Left renal cortex interstitium (tissue), 4 donors: ENCODE measurements around the gene OPCML. TPM values are rescaled to one million over a fixed set of nuclear protein-coding genes. Genes with fewer than 3 reads are reported as not detected.

ENCODE experiments used
- DNase-seq, 4 donors: peaks; one replicate each; pipeline ENCODE4 v3.0.0-alpha.2; 2013; ENCODE audit warnings: low read depth in 4 of 4, low spot score in 2 of 4, missing footprints in 1 of 4
- polyA plus RNA-seq, 4 donors: library from polyadenylated mRNA; unstranded; fragments of 120-200 nt; gene quantifications; one replicate each; pipeline ENCODE4 v1.2.1, GENCODE V29; 2013; ENCODE audit not compliant: insufficient read length in 4 of 4

Gene OPCML
- polyA plus RNA-seq, 4 donors, result 12.3 to 15.7 (median 14.3) TPM

DNA sequence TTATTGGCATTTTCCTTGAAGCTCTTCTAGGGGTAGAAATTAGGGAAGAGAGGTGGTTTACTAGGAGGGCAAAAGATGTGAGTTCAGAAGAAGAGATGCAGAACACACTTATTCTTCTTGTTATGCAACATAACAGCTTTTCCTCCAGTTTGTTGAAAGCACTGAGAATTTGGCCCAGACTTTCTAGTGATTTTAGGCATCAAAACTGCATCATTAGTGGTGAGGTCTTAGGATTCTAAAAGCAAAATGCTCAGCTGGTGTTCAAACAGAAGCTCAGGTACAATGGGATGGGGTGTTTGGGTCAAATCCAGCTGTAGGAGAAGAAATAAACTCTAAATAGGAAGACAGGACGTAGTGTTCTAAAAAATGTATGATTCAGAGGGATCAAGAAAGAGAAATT is 221.1 kb downstream of the OPCML start:
- DNase-seq, result no peak

DNA sequence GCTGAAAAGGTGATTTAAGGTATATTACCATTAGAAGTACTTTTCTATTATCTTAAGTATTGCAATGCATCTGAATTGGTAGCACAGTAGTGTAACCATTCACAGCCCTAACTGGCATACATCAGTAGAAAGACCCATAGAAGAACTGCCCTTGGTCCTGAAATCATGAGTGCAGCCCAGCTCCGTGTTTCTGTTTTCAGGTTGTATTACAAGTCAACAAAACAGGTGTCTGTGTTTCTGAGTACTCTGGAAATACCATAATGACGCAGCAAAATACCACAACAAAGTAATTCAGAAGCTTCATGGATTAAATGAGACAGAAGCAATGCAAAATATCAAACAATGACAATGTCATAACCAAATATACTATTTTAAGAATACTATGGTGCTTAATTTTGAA is 226.3 kb downstream of the OPCML start:
- peak in 1 of 4 donors; percentile 17 for DNase-seq

DNA sequence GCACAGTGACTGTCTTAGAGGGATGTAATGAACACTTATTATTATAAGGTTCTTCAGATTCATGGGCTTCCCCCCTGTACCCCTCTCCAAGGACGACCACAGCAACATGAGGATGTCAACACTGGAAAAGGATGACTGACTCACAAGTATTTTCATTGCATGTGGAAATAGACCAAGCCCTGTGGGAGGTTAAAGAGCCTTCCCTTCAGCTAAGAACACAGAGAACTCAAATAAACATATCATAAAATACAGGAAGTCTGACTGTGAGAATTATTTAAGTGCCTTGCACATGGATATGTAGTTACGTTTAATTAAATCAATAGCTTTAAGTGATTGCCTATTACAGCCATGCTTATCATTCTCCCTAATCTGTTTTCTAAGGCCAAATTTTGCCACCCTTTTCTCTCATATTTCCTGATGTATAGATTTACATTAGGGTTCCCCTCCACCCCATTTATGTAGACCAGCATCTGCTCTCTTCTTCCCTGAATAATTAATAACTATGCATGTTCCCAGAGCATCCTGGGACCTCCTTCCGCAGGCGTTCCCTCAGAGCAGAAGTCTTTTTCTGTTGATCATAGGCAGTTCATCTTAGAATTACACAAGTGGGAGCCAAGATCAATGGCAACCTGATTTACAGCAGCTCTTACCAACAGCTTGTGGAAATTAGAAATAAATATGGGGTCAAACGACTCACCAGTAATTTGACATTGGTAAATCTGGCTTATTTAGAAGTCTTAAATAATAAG is 226.9 kb downstream of the OPCML start:
- DNase-seq, result no peak

DNA sequence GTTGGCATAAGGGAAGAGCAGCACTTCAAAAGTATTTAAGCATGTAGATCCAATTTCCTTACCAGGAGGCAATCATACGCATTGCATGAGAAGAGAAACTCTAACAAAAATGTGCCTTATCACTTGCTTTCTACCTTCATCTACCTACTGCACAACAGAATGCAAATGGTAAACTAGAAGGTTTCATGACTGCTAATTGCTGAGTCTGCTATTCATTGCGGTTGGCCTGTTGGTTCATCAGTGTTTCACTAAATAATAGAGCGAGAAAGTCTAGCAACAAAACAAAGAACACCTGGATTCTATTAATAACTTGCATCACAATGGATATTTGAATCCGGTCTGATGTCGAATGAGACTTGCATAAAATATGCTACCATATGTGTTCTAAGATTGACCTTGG is 229.0 kb downstream of the OPCML start:
- no peak for DNase-seq

DNA sequence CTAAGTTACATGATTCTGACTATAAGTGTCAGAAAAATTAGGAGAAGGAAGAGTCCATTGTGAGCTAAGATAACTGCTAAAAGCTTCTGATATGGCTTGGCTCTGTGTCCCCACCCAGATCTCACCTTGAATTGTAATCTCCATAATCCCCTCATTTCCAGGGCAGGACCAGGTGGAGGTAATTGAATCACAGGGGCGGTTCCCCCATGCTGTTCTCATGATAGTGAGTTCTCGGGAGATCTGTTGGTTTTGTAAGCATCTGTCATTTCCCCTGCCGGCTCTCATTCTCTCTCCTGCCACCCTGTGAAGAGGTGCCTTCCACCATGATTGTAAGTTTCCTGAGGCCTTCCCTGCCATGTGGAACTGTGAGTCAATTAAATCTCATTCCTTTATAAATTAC is 230.2 kb downstream of the OPCML start:
- DNase-seq, result no peak

DNA sequence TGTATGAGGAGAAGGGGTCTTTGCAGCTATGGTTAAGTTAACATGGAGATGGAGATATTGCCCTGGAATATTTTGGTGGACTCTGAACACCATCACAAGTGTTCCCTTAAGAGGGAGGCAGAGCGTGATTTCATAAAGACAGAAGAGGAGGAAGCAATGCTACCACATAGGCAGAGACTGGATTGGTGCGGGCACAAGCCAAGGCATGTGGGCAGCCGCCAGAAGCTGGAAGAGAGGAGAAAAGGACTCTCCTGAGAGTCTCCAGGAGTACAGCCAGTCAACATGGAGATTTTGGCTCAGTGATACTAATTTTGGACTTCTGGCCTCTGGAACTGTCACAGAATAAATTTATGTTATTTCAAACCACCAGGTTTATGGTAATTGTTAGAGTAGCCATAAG is 231.6 kb downstream of the OPCML start:
- no peak for DNase-seq

DNA sequence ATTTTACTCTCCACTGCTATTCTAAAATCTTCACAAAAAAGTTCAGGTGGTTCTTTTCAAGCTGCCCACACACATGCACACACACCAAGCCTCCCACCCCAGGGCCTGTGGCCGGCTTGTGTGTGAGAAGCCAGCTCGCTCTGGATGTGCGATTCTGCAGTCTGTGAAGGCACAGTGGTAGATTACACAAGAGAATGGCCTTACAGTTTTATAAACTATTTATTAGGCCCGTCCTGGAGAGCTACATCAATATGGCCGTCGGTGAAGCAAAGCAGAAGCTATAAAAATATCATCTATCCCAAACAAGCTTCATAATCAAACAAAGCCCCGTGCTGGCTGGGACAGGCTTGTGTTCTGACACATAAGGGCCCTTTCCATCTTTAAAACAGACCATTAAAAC is 240.5 kb downstream of the OPCML start:
- no peak for DNase-seq

DNA sequence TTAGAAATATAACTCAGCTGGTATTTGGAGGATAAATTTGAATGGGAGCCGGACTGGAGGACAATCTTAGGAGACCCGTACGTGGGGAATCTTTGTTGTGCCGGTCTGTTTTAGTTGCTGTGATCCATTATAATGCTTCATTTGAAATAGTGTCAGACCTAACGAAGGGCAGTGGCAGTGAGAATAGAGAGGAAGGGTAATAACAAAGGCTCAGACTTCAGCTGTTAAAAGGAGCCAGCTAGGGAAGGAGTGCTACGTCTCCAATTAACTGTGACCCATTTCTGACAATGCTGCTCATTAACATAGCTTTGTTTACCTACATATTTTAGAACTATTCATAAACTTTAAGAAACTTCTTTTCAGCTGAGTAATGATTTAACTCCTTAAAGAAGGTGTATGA is 246.9 kb downstream of the OPCML start:
- no peak for DNase-seq

DNA sequence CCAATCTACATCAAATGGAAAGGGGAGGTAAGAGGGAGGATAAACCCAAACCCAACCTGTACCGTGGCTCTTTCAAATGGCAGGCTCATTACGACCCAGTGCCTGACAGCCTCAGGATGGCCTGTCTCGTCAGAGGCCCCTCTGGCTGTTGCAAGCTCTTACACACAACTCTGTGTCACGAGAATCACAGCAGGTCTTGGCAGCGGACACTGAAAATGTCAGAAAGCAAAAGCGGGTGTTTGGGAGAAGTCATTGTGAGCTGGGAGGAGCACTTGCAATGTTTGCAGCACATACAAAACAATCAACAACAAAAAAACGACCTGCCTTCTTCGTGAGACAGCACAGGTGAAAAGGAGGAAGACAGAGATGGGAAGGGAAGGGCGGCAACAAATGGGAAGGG is 248.1 kb downstream of the OPCML start:
- no peak for DNase-seq

DNA sequence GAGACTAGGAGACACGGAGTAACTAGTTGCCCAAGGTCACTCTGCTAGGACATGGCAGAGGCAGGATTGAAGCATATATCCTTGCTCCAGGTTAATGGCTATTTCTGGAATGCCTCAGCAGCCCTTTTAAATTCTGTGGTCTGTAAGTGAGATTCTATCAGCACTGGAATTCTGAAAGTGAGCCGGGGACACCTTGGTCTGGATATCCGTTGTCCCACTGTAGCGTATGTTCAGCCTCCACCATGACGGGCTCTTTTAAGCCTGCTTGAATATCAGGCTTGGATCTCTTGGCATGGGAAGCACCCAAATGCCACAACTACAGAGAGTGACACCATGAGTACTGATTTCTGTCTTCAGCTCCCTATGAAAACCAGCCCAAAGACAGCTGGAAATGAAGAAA is 254.4 kb downstream of the OPCML start:
- DNase-seq, result no peak

DNA sequence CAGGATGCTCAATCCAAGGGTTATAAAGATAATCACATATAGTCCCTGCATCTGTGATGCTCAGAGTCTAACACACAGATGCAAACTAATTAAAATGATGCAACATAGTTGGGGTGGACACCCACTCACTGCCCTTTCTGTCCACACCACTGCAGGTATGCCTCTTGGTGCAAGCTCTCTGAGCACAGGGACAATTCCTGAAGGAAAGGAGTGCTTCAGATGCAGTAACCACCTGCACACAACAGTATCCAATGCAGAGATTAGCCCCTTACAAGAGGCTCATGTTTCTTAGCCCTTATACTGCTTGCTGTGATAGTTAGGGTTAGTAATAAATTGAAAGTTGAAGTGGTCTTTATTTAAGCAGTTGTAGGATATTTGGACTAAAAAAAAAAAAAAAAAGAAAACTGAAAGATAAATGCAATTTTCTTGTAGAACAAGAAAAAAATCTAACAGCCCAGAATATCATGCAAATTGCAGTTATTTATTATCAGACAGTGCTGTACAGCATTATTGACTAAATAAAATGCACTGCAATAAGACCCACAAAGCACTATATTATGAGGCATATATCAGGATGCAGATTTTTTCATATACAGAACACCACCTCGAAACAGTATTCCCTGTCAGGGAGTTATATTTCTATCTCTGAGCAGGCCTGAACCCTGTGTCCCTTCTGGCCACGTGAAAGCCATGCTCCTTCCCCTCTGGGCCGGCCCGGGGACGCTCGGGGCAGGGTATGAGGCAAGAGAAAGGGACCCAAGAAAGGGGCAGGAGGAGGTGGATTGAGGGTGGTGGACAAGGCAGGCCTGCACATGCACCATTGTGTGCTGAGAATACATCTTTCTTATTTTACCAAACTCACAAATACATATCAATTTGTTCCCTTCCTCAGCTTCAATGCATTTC is 260.2 kb downstream of the OPCML start:
- no peak for DNase-seq

DNA sequence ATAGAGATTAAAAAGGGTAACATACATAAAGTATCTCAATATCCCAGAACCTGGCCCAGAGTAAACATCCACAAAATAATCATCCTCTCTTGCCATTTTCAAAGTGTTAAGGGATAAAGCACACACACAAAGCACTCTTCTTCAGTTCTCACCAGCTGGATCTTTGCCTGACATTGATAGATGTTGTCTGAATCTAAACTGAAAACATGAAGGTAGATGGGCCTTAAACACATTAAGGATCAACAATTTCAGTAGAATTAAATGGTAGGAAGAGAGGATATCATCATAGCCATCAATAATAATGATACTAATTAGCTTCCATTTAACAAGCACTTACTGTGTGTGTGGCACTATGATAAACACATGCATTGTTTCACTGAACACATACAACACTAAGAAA is 261.1 kb downstream of the OPCML start:
- DNase-seq, result no peak

DNA sequence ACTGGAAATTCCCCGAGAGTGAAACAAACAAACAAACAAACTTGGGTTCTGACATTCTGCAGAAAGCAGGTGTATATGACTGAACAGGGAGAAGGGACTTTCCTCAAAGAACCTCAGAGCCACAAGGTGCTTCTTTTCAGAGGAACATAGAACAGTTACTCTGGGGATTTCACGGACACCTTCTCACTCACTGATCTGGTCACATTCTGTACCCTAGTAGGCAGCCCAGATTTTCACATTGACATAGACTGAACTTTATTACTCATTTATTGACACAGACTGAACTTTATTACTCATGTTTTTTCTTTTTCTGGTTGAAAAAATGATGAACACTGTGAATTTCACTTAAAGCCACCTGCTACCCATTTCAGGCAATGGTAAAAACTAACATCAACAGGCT is 263.0 kb downstream of the OPCML start:
- DNase-seq, result no peak

DNA sequence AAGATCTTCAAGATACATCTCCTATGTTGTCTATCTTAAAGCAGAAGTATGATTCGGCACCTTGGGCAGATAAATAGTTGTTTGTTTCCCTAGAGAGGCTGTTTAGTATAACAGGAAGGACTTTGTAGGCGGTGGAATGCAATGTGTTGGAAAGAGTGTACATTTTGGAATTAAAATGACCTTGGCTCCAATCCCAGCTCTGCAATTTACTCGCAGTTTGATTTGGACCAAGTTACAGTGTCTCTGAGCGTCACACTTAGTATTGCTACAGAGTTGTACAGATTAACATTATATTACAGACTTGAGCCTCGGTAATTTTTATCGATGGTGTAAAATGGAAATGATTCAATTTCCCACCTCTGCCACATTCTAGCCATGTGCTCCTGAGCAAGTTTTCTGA is 265.3 kb downstream of the OPCML start:
- peak in 1 of 4 donors; percentile 8 for DNase-seq

DNA sequence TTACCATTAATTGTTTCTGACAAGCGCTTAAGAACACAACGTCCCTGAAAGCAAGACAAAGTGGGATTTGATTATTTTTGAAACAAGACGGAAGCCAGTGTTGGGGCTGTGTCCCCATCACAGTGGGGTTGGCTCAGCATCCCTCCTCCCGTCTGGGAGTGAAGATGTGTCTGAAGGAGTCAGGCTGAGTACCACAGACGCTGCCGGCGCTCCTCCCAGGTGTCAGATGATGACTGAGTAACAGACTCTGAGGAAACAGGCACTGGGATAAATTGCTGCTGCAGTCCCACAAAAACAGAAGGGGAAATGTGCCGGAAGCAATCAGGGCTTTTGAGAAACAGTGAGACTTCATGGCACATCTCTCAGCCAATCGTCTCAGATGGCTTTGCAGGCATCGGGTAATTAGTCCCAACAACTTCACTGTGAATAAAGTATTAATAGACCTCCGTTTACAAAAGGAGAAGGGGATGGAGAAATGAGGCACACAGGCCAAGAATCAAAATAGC is 266.7 kb downstream of the OPCML start:
- DNase-seq, result no peak

DNA sequence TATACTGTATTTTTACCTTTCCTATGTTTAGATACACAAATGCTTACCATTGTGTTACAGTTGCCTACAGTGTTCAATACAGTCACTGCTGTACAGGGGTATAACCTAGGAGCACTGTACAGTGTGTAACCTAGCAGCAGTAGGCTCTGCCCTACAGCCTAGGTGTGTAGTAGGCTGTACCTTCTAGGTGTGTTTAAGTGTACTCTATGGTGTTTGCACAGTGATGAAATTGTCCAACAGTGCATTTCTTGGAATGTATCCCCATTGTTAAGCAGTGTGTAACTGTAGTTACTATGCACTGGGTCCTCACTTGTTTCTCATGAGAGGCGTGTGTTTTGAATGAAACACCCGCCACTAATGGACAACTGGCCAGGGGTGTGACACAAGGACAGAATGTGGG is 269.0 kb downstream of the OPCML start:
- no peak for DNase-seq

DNA sequence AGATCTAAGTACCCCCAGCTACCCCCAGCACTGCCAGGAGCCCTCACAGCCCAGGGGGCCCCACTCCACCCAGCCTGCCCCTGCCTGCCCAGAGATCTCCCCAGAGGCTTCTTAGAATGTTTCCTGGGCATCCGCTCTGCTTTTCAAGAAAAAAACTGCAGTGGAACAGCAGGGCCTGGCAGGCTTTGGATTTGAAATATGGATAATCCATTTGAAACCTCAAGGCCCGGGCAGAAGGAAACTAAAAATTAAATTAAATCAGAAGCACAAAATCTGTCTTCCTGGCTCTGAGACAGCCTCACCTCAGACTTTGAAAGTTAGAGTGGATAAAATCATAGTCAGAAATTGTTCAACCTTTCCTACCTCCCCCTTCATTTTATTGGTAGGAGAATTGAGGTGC is 273.6 kb downstream of the OPCML start:
- DNase-seq, result no peak

DNA sequence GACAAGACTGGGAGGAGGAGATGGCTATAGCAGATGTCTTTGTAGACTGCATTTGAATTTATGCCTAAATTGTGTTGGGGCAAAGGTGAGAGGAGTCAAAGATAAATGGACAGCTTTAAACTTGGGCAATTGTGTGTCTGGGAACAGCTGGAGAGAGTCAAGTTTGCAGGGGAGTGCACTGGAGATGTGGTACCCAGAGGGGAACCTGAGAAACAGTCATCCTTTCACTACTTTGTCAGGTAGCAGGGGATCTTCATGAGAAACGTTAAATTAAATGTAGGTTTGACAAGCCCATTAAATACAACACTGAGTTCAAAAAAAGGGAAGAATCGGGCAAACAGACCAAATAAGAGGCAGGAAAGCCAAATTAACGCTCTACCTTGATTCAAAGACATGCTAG is 277.7 kb downstream of the OPCML start:
- no peak for DNase-seq

DNA sequence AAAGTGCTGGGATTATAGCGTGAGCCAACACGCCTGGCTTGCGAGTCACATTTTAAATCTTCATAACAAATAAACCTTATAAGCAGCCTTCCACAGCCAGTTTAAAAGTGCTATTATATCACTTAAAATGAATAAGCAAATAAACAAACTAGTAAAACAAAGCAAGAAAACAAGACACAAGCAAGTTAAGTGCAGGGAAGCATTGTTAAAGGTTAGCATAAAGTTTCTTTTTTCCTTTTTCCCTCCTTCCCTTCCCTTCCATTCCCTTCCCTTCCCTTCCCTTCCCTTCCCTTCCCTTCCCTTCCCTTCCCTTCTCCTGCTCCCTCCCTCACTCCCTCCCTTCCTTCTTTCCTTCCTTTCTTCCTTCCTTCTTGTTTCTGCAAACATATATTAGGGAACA is 278.7 kb downstream of the OPCML start:
- DNase-seq, result no peak

DNA sequence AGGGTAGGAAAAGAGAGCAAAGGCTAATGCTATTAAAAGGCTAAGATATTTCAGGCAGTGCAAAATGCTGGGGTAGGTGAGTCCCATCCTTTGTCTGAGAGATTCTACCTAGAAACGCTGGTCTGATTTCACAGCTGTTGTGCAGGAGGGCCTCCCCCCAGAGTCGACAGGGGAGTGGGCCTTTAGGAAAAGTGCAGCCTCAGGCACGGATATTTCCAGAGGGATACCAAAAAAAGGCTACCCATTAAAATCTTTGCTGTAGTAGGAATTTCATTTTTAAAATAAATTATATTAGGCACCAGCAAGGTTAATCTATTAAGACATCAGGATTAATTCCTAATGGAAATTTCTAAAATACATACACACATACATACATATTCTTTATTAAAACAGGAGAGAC is 280.5 kb downstream of the OPCML start:
- no peak for DNase-seq

DNA sequence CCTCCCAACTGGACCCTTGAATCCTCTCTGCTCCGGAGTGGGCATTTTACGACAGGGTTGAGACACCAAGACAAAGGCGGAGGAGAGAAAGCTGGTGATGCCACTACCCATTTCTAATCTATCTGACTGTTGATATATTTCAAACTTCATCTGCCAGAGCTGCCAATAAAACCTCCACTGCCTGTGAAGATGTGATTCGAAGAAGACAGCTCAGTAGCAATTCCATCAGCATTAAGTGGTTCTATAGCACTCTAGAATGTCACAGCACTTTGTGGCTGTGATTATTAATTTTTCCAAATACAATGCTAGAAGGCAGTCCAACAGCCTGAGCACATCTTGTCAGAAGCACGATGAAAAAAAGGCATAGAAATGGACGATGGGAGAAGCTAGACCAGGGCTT is 282.8 kb downstream of the OPCML start:
- no peak for DNase-seq

DNA sequence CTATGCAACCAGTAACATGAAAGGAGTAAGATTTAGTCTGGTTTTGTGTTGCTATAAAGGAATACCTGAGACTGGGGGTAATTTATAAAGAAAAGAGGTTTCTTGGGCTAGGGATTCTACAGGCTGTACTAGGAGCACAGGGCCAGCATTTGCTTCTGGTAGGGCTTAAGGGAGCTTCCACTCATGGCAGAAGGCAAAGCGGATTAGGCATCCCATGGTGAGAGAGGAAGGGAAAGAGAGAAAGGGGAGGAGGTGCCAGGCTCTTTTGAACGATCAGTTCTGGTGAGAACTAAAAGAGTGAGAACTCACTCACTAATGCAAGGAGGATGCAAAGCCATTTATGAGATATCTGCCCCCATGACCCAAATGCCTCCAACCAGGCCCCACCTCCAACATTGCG is 283.2 kb downstream of the OPCML start:
- DNase-seq, result no peak
